NT2/D1 (cell line): ENCODE data around the gene ZNF726.

ENCODE experiments used
- SUZ12 ChIP-seq: IDR thresholded peaks from 2 replicates; pipeline ENCODE4 v1.6.1; 2011; ENCODE audit not compliant: insufficient read length, insufficient read depth; ENCODE audit errors: extremely low read depth
- YY1 ChIP-seq: IDR thresholded peaks from 2 replicates; pipeline ENCODE4 v1.6.1; 2011; ENCODE audit not compliant: insufficient read length, insufficient read depth
- ZNF274 ChIP-seq: IDR thresholded peaks from 2 replicates; pipeline ENCODE4 v1.6.1; 2011; ENCODE audit warnings: mild to moderate bottlenecking, low read depth, low read length

GRCh38 chr19:23983406-23983805 lies 68.7 kb downstream of the ZNF726 start:
- TF ChIP-seq SUZ12 (no peak), ZNF274 (no peak), YY1 (no peak)
